Measurements from ENCODE around the gene NT5M.
A peak's percentile ranks its signal among the peaks of the same experiment; 100 is the strongest.

The NT5M gene

GRCh38 chr17:17343896-17344506 lies 40.8 kb downstream of the NT5M start:
- no peak for DNase-seq (ENCODE audit: low read depth in 2 of 2)

- DNase-seq (ENCODE audit: low read depth in 2 of 2), result no peak
Observed at GRCh38 chr17:17344507-17345293, 41.5 kb downstream of the NT5M start.

DNA sequence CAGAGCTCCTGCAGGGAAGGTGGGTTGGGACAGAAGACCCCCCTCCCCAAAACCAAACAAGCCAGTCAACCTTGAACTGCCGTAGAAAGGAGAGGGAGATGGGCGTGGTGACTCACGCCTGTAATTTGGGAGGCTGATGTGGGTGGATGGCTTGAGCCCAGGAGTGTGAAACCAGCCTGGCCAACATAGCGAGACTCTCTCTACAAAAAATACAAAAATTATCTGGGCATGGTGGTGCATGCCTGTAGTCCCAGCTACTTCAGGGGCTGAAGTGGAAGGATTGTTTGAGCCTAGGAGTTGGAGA lies 42.1 kb downstream of the NT5M start:
- no peak for DNase-seq (ENCODE audit: low read depth in 2 of 2)

GRCh38 chr17:17345686-17346427 lies 42.7 kb downstream of the NT5M start:
- no peak for DNase-seq (ENCODE audit: low read depth in 2 of 2)

GRCh38 chr17:17346428-17347233 lies 43.5 kb downstream of the NT5M start:
- DNase-seq (ENCODE audit: low read depth in 2 of 2), result no peak

DNA sequence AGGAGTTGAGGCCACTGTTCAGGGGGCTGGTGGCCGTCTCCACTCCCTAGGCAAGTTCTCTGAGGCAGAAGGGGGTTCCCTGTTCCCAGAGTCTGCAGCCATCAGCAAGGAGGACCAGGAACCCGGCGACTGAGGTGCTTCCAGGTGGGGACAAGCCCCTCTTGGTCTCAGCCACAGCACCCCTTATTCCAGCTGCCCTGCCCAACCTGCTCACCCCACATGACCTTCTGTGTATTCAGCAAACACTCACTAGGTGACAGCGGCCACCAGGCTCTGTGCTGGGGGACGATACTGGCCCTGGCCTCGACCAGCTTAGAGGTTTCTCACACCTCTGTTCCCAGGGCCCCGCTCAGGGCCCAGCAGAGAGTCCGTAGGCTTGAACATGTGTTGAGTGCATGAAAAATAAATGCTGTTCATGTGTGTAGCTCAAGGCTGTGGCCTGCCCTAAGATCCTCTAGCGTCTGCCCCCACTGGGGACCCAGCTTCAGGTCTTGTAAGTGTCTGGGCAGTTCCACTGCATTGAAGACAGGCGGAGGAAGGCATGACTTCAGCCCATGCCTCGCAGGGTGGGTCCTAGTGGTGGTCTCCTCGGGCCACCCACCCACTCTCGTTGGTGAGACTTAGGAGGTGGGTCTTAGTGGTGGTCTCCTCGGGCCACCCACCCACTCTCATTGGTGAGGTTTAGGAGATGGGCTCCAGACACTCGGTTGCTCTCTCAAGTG lies 44.2 kb downstream of the NT5M start:
- no peak for DNase-seq (ENCODE audit: low read depth in 2 of 2)

DNA sequence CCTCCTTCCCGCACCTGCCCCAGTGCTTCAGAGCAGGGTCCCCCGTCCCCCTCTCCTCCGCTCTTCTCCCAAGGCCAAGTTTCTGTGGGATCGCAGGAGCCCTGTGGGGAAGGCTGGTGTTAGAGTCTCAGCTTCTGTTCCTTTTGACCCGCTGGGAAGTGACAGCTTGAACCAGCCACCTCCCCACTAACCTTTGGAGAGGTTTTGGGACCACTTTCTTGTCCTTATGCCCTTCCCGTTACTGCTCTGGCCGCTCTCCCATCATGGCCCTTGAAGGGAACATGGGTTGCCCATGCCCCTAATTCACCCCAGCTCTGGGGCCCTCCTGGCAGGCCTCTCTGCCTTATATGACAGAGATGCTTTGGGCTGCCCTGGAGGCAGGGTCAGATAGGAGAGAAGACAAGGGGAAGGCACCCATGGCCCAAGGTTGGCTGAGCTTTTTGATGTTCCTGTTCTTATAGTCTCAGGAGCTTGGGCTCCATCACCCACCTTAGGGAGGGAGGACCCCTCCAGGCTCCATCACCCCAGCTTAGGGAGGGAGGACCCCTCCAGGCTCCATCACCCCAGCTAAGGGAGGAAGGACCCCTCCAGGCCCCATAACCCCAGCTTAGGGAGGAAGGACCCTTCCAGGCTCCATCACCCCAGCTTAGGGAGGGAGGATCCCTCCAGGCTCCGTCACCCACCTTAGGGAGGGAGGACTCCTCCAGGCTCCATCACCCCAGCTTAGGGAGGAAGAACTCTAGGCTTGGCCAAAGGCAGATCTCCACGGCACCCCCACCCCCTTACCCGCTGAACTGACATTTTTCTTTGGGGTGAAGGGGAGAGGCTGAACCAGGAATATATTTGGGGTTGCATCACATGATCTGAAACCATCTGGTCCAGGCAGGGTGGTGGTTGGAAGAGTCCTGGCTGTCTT lies 45.0 kb downstream of the NT5M start:
- DNase-seq (ENCODE audit: low read depth in 2 of 2), result no peak

GRCh38 chr17:17348872-17349723 lies 45.9 kb downstream of the NT5M start:
- no peak for DNase-seq (ENCODE audit: low read depth in 2 of 2)

DNA sequence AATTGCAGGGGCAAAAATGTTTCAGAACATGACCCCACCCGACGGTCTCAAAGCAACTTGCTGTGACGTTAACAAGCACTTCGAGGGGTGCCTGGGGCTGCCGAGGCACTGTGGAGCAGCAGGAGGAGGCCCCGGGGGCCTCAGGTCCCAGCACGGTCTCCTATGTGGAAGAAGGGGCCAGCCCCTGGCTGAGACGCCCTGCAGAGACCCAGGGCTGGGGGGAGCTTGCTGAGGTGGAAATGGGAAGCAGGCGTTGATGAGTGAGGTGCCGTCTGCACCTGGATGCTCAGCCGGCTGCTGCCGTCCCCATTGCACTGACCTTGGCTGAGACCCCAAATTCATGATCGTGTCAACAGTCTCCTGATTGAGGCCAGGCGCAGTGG lies 46.5 kb downstream of the NT5M start:
- DNase-seq (ENCODE audit: low read depth in 2 of 2), result no peak

- no peak for DNase-seq (ENCODE audit: low read depth in 2 of 2)
Observed at GRCh38 chr17:17350491-17351355, 47.5 kb downstream of the NT5M start.

GRCh38 chr17:17351356-17351891 lies 48.3 kb downstream of the NT5M start:
- no peak for DNase-seq (ENCODE audit: low read depth in 2 of 2)

DNA sequence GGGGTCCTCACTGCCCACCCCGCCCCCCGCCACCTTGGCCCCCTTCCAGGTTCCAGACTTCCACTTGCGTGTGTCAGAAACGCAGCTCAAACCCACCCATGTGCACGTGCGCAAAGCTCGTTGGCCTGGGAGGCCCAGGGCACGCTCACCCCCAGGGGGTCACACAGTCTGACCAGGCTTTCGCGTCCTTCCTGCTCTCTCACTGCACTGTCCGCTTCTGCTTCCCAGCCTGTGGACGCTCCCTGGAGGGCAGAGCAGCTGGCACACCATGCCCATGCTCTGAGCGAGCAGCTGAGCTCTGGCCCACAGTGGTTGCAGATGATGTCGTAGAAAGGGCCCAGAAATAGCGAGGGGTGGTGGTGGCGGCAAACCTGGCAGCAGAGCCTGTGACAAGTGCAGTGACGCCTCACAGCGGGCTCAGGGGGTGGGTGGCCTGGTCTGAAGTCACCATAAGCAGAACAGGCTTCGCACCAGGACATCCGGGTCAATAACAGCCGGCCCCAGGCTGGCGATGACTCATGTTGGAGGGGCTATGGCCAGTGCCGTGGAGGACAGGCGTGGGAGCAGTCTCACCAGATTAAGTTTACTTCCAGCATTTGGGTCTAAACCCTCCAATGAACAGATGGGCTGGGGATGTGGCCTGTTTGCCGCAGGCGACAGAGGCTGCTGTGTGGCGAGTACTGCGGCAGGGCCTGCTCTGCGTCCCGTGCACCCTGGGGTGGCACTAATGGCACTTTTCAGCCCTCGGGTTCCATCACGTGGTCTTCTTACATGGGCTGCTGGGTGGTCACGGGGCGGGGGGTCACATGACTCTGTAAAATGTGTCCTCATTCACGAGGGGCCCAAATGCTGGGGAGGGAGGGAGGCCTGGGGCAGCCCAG lies 49.0 kb downstream of the NT5M start:
- no peak for DNase-seq (ENCODE audit: low read depth in 2 of 2)

GRCh38 chr17:17352836-17353624 lies 49.9 kb downstream of the NT5M start:
- DNase-seq (ENCODE audit: low read depth in 2 of 2), result no peak

- no peak for DNase-seq (ENCODE audit: low read depth in 2 of 2)
Observed at GRCh38 chr17:17353625-17354484, 50.7 kb downstream of the NT5M start.

- peak; percentile 66 to 69 for DNase-seq (ENCODE audit: low read depth in 2 of 2)
Observed at GRCh38 chr17:17354560-17355349, 51.6 kb downstream of the NT5M start.
